22Rv1 (cell line): Measurements from ENCODE around the gene CRYBG1.

ENCODE experiments used
- H3K27ac ChIP-seq: fragments of 450-650 bp; 2 replicates; pipeline ENCODE4 v1.5.1; 2017
- ZFX ChIP-seq: fragments of 450-650 bp; IDR thresholded peaks from 2 replicates; pipeline ENCODE4 v1.6.1; 2017; ENCODE audit warnings: antibody characterized with exemption, borderline replicate concordance
- TF ChIP-seq, protein P1 (sequence below): fragments of 450-650 bp; IDR thresholded peaks from 2 replicates; pipeline ENCODE4 v1.5.1; 2017; ENCODE audit warnings: mild to moderate bottlenecking

CRYBG1 gene

DNA sequence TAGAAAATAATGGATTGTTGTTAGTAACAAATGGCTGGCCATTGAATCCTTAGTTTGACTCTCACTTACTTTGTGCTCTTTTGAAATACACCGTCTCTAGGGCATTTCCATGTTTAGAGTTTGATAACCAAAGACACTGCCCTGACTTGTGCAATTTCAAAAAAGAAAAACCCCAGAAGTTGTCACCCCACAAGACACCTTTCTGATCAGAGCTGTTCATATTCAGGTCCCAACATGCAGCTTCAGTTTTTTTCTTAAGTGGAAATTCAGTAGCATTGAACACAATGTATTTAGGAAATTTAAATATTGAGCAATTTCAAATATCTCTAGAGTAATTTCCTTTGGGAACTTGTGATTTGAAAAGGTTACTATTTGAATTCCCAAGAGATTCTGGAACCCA is 19.4 kb downstream of the CRYBG1 start:
- no peak overlapping the region for H3K27ac ChIP-seq
- TF ChIP-seq, protein P1, sequence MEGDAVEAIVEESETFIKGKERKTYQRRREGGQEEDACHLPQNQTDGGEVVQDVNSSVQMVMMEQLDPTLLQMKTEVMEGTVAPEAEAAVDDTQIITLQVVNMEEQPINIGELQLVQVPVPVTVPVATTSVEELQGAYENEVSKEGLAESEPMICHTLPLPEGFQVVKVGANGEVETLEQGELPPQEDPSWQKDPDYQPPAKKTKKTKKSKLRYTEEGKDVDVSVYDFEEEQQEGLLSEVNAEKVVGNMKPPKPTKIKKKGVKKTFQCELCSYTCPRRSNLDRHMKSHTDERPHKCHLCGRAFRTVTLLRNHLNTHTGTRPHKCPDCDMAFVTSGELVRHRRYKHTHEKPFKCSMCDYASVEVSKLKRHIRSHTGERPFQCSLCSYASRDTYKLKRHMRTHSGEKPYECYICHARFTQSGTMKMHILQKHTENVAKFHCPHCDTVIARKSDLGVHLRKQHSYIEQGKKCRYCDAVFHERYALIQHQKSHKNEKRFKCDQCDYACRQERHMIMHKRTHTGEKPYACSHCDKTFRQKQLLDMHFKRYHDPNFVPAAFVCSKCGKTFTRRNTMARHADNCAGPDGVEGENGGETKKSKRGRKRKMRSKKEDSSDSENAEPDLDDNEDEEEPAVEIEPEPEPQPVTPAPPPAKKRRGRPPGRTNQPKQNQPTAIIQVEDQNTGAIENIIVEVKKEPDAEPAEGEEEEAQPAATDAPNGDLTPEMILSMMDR: no peak
- no peak for TF ChIP-seq ZFX

DNA sequence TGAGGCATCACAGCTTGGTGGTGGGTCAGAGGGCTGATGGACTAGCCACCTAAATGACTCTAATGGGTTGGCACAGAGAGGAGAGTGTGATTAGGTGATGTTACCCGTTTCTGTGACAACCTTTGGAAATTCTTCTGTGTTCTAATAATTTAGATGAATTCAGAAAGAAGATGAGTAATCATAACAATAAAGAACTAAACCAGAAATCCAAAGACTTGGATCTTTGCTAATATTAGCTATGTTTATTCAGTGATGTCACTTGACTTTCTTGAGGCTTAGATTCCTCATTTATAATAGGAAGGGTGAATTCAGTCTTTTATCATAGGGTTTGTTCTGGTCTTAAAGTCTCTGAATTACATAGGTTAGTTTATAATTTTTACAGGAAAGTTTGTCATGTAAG is 19.9 kb downstream of the CRYBG1 start:
- H3K27ac ChIP-seq: no peak overlapping the region
- TF ChIP-seq ZFX: no peak

GRCh38 chr6:106381223-106381622 is 20.7 kb downstream of the CRYBG1 start:
- no peak overlapping the region for H3K27ac ChIP-seq
- no peak for TF ChIP-seq ZFX
- TF ChIP-seq, protein P1: no peak

DNA sequence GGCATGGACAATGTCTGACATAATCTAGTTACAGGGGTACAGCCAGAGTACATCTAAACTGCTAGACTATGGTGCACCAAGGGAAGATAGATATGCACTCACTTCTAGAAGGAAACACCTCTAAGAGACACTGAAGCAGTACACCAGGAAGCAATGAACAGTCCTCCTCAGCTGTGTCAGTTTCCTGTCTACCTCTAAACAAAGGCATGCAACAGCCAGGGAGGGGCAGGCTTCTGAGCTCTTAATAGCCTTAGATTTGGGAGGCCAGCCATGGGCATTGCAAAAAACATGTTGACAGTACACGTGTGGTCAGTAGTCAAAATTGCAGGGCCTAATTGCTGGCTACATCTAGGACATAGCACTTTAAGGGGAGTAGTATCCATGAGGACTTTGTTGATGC is 21.4 kb downstream of the CRYBG1 start:
- H3K27ac ChIP-seq: no peak overlapping the region
- TF ChIP-seq ZFX: no peak
- TF ChIP-seq, protein P1: no peak

GRCh38 chr6:106383573-106383972 is 23.1 kb downstream of the CRYBG1 start:
- no peak for TF ChIP-seq ZFX
- TF ChIP-seq, protein P1: no peak
- H3K27ac ChIP-seq: no peak overlapping the region

- no peak overlapping the region for H3K27ac ChIP-seq
- no peak for TF ChIP-seq ZFX
- TF ChIP-seq, protein P1: no peak
These were observed 25.0 kb downstream of the CRYBG1 start for GRCh38 chr6:106385530-106385929.

GRCh38 chr6:106387875-106388274 is 27.4 kb downstream of the CRYBG1 start:
- TF ChIP-seq, protein P1: no peak
- no peak for TF ChIP-seq ZFX
- no peak overlapping the region for H3K27ac ChIP-seq

GRCh38 chr6:106390088-106390487 is 29.6 kb downstream of the CRYBG1 start:
- TF ChIP-seq ZFX: no peak
- TF ChIP-seq, protein P1: no peak
- no peak overlapping the region for H3K27ac ChIP-seq
